Natural killer cell (primary cell): Measurements from ENCODE around the gene SAXO1. TPM values are rescaled to one million over a fixed set of nuclear protein-coding genes. Genes with fewer than 3 reads are reported as not detected.

ENCODE experiments used
- ATAC-seq, 3 donors: fragments of 150-1000 bp in 2 of 3; fragments of 200-7000 bp in 1 of 3; cut with Tn5 transposase; 1 replicate in 1 of 3; 2 replicates in 2 of 3; pipeline ENCODE4 v1.10.0; 2021; ENCODE audit warnings: mild to moderate bottlenecking in 2 of 3, moderate library complexity in 2 of 3
- DNase-seq, 2 donors: peaks; one replicate each; pipeline versions ENCODE4 v3.0.0 to v3.0.0-alpha.2; 2013 to 2021; ENCODE audit warnings: mixed read lengths in 1 of 2
- H3K27ac ChIP-seq: one replicate; pipeline ENCODE4 v1.5.1; 2013; ENCODE audit warnings: mild to moderate bottlenecking, low read length
- H3K27me3 ChIP-seq: one replicate; pipeline ENCODE4 v1.6.1; 2013; ENCODE audit warnings: low read length; ENCODE audit not compliant: control insufficient read depth, insufficient read depth
- H3K36me3 ChIP-seq: one replicate; pipeline ENCODE4 v1.6.1; 2013; ENCODE audit warnings: low read length; ENCODE audit not compliant: control insufficient read depth, insufficient read depth
- H3K4me1 ChIP-seq: one replicate; pipeline ENCODE4 v1.6.1; 2013; ENCODE audit warnings: low read length; ENCODE audit not compliant: control insufficient read depth, insufficient read depth
- H3K4me3 ChIP-seq: one replicate; pipeline ENCODE4 v1.5.1; 2013; ENCODE audit warnings: low read length
- H3K9me3 ChIP-seq: one replicate; pipeline ENCODE4 v1.6.1; 2013; ENCODE audit warnings: low read length; ENCODE audit not compliant: control insufficient read depth, insufficient read depth
- H3K27ac Mint-ChIP-seq, 2 donors: one replicate each; pipeline ENCODE4 v1.8.0; 2022; ENCODE audit warnings: mild to moderate bottlenecking in 2 of 2, mixed read lengths in 2 of 2, moderate library complexity in 1 of 2
- H3K27me3 Mint-ChIP-seq, 2 donors: one replicate each; pipeline ENCODE4 v1.8.0; 2022; ENCODE audit warnings: low read depth in 2 of 2, mixed read lengths in 2 of 2
- H3K36me3 Mint-ChIP-seq: one replicate; pipeline ENCODE4 v1.8.0; 2022; ENCODE audit warnings: mixed read lengths
- H3K4me1 Mint-ChIP-seq, 2 donors: one replicate each; pipeline ENCODE4 v1.8.0; 2022; ENCODE audit warnings: mixed read lengths in 2 of 2
- H3K4me3 Mint-ChIP-seq: one replicate; pipeline ENCODE4 v1.8.0; 2022; ENCODE audit warnings: mild to moderate bottlenecking, moderate library complexity, mixed read lengths
- H3K9me3 Mint-ChIP-seq, 2 donors: one replicate each; pipeline ENCODE4 v1.8.0; 2022; ENCODE audit warnings: mixed read lengths in 2 of 2
- WGBS: methylation state at CpG from one replicate; pipeline ENCODE4 v1.1.7; 2013; ENCODE audit warnings: missing lambda C conversion rate; ENCODE audit not compliant: insufficient coverage; 5-methylcytosine and 5-hydroxymethylcytosine counted together
- intact Hi-C: fragments of 100-400 bp; cut with micrococcal nuclease; formaldehyde crosslinking; loops from one replicate; pipeline ENCODE4 v1.14.2; 2022
- total RNA-seq, 4 donors: library from RNA; stranded (reverse); fragments of 120-200 nt in 1 of 4; gene quantifications; one replicate each; pipeline versions ENCODE4 v1.2.3 to v1.2.4, GENCODE V29; 2013 to 2022
- TF ChIP-seq, protein P1 (sequence below): fragments of 200-600 bp; IDR thresholded peaks from one replicate; pipeline ENCODE4 v1.8.0; 2022; ENCODE audit warnings: antibody characterized with exemption

The SAXO1 gene, protein sequence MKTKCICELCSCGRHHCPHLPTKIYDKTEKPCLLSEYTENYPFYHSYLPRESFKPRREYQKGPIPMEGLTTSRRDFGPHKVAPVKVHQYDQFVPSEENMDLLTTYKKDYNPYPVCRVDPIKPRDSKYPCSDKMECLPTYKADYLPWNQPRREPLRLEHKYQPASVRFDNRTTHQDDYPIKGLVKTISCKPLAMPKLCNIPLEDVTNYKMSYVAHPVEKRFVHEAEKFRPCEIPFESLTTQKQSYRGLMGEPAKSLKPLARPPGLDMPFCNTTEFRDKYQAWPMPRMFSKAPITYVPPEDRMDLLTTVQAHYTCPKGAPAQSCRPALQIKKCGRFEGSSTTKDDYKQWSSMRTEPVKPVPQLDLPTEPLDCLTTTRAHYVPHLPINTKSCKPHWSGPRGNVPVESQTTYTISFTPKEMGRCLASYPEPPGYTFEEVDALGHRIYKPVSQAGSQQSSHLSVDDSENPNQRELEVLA
- under 1 TPM in 2 of 3 donors, not detected in 1; 0.21 to 0.28 TPM for total RNA-seq
- 0.18 TPM for total RNA-seq (2013)

GRCh38 chr9:19033015-19033414, at the start of gene SAXO1:
Gene SAXO1 (minus strand): TSS chr9:19033209. CDS start chr9:19032908, 301 bp downstream.
- intact Hi-C loops = no loop called here
- Histone ChIP-seq H3K4me3 (no peak within 1 kb of the TSS), H3K36me3 (no peaks in the 10 kb centered on the region), H3K27ac (no peak within 1 kb of the TSS), H3K4me1 (no peaks in the 10 kb centered on the region), H3K27me3 (no peaks in the 10 kb centered on the region), H3K9me3 (no peaks in the 10 kb centered on the region)
- Mint-ChIP-seq H3K36me3 (no peaks in the 10 kb centered on the region), H3K4me3 (no peak within 1 kb of the TSS), H3K4me1 (peaks cover 0 to 4% of the 10 kb centered on the region in 2 donors), H3K9me3 (no peaks in the 10 kb centered on the region), H3K27ac (no peak within 1 kb of the TSS), H3K27me3 (peaks cover 14 to 16% of the 10 kb centered on the region in 2 donors)
- TF ChIP-seq, protein P1, sequence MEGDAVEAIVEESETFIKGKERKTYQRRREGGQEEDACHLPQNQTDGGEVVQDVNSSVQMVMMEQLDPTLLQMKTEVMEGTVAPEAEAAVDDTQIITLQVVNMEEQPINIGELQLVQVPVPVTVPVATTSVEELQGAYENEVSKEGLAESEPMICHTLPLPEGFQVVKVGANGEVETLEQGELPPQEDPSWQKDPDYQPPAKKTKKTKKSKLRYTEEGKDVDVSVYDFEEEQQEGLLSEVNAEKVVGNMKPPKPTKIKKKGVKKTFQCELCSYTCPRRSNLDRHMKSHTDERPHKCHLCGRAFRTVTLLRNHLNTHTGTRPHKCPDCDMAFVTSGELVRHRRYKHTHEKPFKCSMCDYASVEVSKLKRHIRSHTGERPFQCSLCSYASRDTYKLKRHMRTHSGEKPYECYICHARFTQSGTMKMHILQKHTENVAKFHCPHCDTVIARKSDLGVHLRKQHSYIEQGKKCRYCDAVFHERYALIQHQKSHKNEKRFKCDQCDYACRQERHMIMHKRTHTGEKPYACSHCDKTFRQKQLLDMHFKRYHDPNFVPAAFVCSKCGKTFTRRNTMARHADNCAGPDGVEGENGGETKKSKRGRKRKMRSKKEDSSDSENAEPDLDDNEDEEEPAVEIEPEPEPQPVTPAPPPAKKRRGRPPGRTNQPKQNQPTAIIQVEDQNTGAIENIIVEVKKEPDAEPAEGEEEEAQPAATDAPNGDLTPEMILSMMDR = no peak
- 94% methylated on average over 20 of the region's 20 CpGs for WGBS
- DNase-seq = no peak
- ATAC-seq = no peak

GRCh38 chr9:19074836-19075235, 41.8 kb upstream of the SAXO1 start:
- intact Hi-C loops = no loop called here
- Histone ChIP-seq H3K4me3 (no peak overlapping the region), H3K36me3 (peaks cover 54% of the 10 kb centered on the region), H3K9me3 (no peaks in the 10 kb centered on the region), H3K4me1 (no peaks in the 10 kb centered on the region), H3K27me3 (no peaks in the 10 kb centered on the region), H3K27ac (no peak overlapping the region)
- whole genome bisulfite sequencing = no CpG with 5 or more reads among the region's 1 CpG
- DNase-seq (no peak), ATAC-seq (no peak)
- no peaks in the 10 kb centered on the region for H3K9me3 Mint-ChIP-seq
- H3K36me3 Mint-ChIP-seq = peaks cover 30% of the 10 kb centered on the region
- TF ChIP-seq, protein P1 = no peak
- no peak overlapping the region for H3K4me3 Mint-ChIP-seq
- H3K27me3 Mint-ChIP-seq = no peaks in the 10 kb centered on the region
- peaks cover 6 to 9% of the 10 kb centered on the region in 2 donors for H3K4me1 Mint-ChIP-seq
- peak overlapping the region in 1 of 2 donors; percentile 3 for H3K27ac Mint-ChIP-seq

DNA sequence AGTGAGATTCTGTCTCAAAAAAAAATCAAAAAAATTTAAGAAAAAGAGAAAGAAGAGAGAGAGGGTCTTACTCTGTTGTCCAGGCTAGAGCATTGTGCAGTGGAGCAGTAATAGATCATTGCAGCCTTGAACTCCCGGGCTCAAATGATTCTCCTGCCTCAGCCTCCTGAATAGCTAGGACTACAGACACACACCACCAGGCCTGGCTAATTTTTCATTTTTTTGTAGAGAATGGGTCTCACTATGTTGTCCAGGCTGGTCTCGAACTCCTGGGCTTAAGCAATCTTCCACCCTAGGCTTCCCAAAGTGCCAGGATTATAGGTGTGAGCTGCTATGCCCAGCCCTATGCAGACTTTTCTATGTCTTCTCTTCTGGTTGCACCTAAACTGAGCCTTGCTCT, 41.2 kb upstream of the SAXO1 start:
- Histone ChIP-seq H3K27ac (no peak overlapping the region), H3K4me3 (no peak overlapping the region), H3K9me3 (no peaks in the 10 kb centered on the region), H3K36me3 (peaks cover 56% of the 10 kb centered on the region), H3K4me1 (no peaks in the 10 kb centered on the region), H3K27me3 (no peaks in the 10 kb centered on the region)
- Mint-ChIP-seq H3K4me3 (no peak overlapping the region), H3K36me3 (peaks cover 30% of the 10 kb centered on the region), H3K27ac (peak overlapping the region in 1 of 2 donors; percentile 3), H3K27me3 (no peaks in the 10 kb centered on the region), H3K9me3 (no peaks in the 10 kb centered on the region), H3K4me1 (peaks cover 6 to 9% of the 10 kb centered on the region in 2 donors)
- WGBS = 100% methylated on average over 2 of the region's 2 CpGs
- intact Hi-C loops = no loop called here
- no peak for DNase-seq
- no peak for ATAC-seq
- TF ChIP-seq, protein P1 = no peak
